Renal cortex interstitium (tissue), 11 donors: ENCODE measurements around the gene UBA3. TPM values are rescaled to one million over a fixed set of nuclear protein-coding genes. Genes with fewer than 3 reads are reported as not detected.

ENCODE experiments used
- DNase-seq, 11 donors: peaks; one replicate each; pipeline ENCODE4 v3.0.0-alpha.2; 2013; ENCODE audit warnings: low read depth in 9 of 11, low spot score in 4 of 11; ENCODE audit errors: extremely low read depth in 1 of 11
- polyA plus RNA-seq, 3 donors: library from polyadenylated mRNA; unstranded; fragments of 120-200 nt; gene quantifications; one replicate each; pipeline ENCODE4 v1.2.1, GENCODE V29; 2013; ENCODE audit not compliant: insufficient read length in 3 of 3

Gene UBA3
- polyA plus RNA-seq, 3 donors, result 67.2 to 78.5 (median 76.8) TPM

GRCh38 chr3:69110941-69111546 lies 30.9 kb upstream of the UBA3 start:
- DNase-seq, result no peak

GRCh38 chr3:69108811-69109210 lies 28.6 kb upstream of the UBA3 start:
- DNase-seq, result no peak

- no peak for DNase-seq
Observed at GRCh38 chr3:69107841-69108240, 27.7 kb upstream of the UBA3 start.

GRCh38 chr3:69105320-69105719 lies 25.2 kb upstream of the UBA3 start:
- DNase-seq, result no peak

- no peak for DNase-seq
Observed at GRCh38 chr3:69104586-69104985, 24.4 kb upstream of the UBA3 start.

GRCh38 chr3:69103123-69103522 lies 23.0 kb upstream of the UBA3 start:
- no peak for DNase-seq

- no peak for DNase-seq
Observed at GRCh38 chr3:69102384-69102783, 22.2 kb upstream of the UBA3 start.

- DNase-seq, result no peak
Observed at GRCh38 chr3:69099576-69099975, 19.4 kb upstream of the UBA3 start.

GRCh38 chr3:69097407-69098086 lies 17.4 kb upstream of the UBA3 start:
- DNase-seq, result no peak

- no peak for DNase-seq
Observed at GRCh38 chr3:69096299-69096698, 16.1 kb upstream of the UBA3 start.

GRCh38 chr3:69095636-69096035 lies 15.5 kb upstream of the UBA3 start:
- no peak for DNase-seq

GRCh38 chr3:69094467-69095205 lies 14.5 kb upstream of the UBA3 start:
- no peak for DNase-seq

- DNase-seq, result no peak
Observed at GRCh38 chr3:69092030-69092516, 11.9 kb upstream of the UBA3 start.

GRCh38 chr3:69091389-69092029 lies 11.3 kb upstream of the UBA3 start:
- no peak for DNase-seq

GRCh38 chr3:69090021-69090420 lies 9.9 kb upstream of the UBA3 start:
- DNase-seq, result no peak

GRCh38 chr3:69088063-69088462 lies 7.9 kb upstream of the UBA3 start:
- no peak for DNase-seq

GRCh38 chr3:69087030-69087791 lies 7.0 kb upstream of the UBA3 start:
- no peak for DNase-seq

- DNase-seq, result peak in 1 of 11 donors; percentile 29
Observed at GRCh38 chr3:69085833-69086722, 5.9 kb upstream of the UBA3 start.
